Activated T-cell treated with anti-CD3 and anti-CD28 coated beads, Interleukin-2, amount 50 U/mL, for 72 hours (primary cell): ENCODE measurements around the gene ADAM23. TPM values are rescaled to one million over a fixed set of nuclear protein-coding genes. Genes with fewer than 3 reads are reported as not detected.

Experiments used
- ATAC-seq, 2 donors: fragments of 150-1000 bp; cut with Tn5 transposase; replicated peaks in 1 of 2; 2 replicates each; pipeline ENCODE4 v1.10.0; 2021; ENCODE audit warnings: moderate library complexity in 2 of 2, mild to moderate bottlenecking in 1 of 2
- DNase-seq, 2 donors: peaks; one replicate each; pipeline ENCODE4 v3.0.0; 2021 to 2022; ENCODE audit warnings: mixed read lengths in 1 of 2
- H3K27ac Mint-ChIP-seq: one replicate; pipeline ENCODE4 v1.8.0; 2022; ENCODE audit warnings: mild to moderate bottlenecking, moderate library complexity, mixed read lengths
- H3K27me3 Mint-ChIP-seq: one replicate; pipeline ENCODE4 v1.8.0; 2022; ENCODE audit warnings: low read depth, mixed read lengths
- H3K36me3 Mint-ChIP-seq, 2 donors: one replicate each; pipeline ENCODE4 v1.8.0; 2022; ENCODE audit warnings: mixed read lengths in 2 of 2, mild to moderate bottlenecking in 1 of 2; ENCODE audit not compliant: insufficient read depth in 2 of 2
- H3K4me1 Mint-ChIP-seq: one replicate; pipeline ENCODE4 v1.8.0; 2022; ENCODE audit warnings: low read depth, mixed read lengths
- H3K4me3 Mint-ChIP-seq, 2 donors: one replicate each; pipeline ENCODE4 v1.8.0; 2022; ENCODE audit warnings: mild to moderate bottlenecking in 2 of 2, mixed read lengths in 2 of 2, moderate library complexity in 2 of 2
- H3K9me3 Mint-ChIP-seq, 2 donors: one replicate each; pipeline ENCODE4 v1.8.0; 2022; ENCODE audit warnings: mixed read lengths in 2 of 2
- total RNA-seq, 2 donors: library from RNA; stranded (reverse); gene quantifications; one replicate each; pipeline ENCODE4 v1.2.3, GENCODE V29; 2022

The ADAM23 gene
- total RNA-seq, 2 donors from 2014 or later, result 2.4 to 3.0 TPM

- no peak overlapping the region for H3K4me3 Mint-ChIP-seq
- H3K4me1 Mint-ChIP-seq, result no peaks in the 10 kb centered on the region
- DNase-seq (no peak), ATAC-seq (no peak)
- peaks cover 0 to 1% of the 10 kb centered on the region in 2 donors for H3K9me3 Mint-ChIP-seq
- no peaks in the 10 kb centered on the region for H3K36me3 Mint-ChIP-seq
- H3K27ac Mint-ChIP-seq, result no peak overlapping the region
- peaks cover 13% of the 10 kb centered on the region for H3K27me3 Mint-ChIP-seq
These were observed 12.9 kb downstream of the ADAM23 start for GRCh38 chr2:206456078-206456754.

GRCh38 chr2:206457188-206457634 lies 13.9 kb downstream of the ADAM23 start:
- no peak for DNase-seq
- H3K36me3 Mint-ChIP-seq, result no peaks in the 10 kb centered on the region
- no peak for ATAC-seq
- no peaks in the 10 kb centered on the region for H3K4me1 Mint-ChIP-seq
- H3K4me3 Mint-ChIP-seq, result no peak overlapping the region
- no peak overlapping the region for H3K27ac Mint-ChIP-seq
- H3K27me3 Mint-ChIP-seq, result peaks cover 13% of the 10 kb centered on the region
- H3K9me3 Mint-ChIP-seq, result peaks cover 0 to 1% of the 10 kb centered on the region in 2 donors

- Mint-ChIP-seq H3K27ac (no peak overlapping the region), H3K27me3 (no peaks in the 10 kb centered on the region), H3K4me3 (no peak overlapping the region), H3K4me1 (peaks cover 4% of the 10 kb centered on the region), H3K36me3 (no peaks in the 10 kb centered on the region), H3K9me3 (peaks cover 0 to 4% of the 10 kb centered on the region in 2 donors)
- DNase-seq (no peak), ATAC-seq (no peak)
These were observed 19.0 kb downstream of the ADAM23 start for GRCh38 chr2:206462240-206462854.

DNA sequence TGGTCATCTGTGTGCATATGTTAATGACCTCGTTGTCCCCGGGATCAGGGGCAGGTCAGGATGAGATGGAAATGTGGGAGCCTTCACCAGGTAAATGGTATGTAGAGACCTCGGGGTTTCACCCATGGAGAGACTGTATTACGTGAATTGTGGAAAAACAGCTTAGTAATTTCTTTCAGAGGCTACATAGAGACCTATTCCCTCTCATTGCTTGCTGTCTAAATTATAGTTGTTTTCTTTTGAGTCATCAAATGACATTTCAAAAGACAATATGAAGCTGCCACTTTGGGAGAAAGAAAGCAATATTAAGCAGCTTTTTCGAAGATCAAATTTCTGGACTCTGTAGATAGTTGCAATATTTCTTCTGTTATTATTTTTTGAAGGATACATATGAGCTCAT lies 20.4 kb downstream of the ADAM23 start:
- no peaks in the 10 kb centered on the region for H3K27me3 Mint-ChIP-seq
- ATAC-seq, result no peak

GRCh38 chr2:206464597-206464996 lies 21.3 kb downstream of the ADAM23 start:
- Mint-ChIP-seq H3K4me3 (no peak overlapping the region), H3K36me3 (peaks cover 0 to 5% of the 10 kb centered on the region in 2 donors), H3K9me3 (peaks cover 0 to 7% of the 10 kb centered on the region in 2 donors), H3K4me1 (peaks cover 4% of the 10 kb centered on the region), H3K27ac (no peak overlapping the region), H3K27me3 (no peaks in the 10 kb centered on the region)
- ATAC-seq (no peak), DNase-seq (no peak)

More for the DNA sequence above, 20.4 kb downstream of the ADAM23 start:
- no peak overlapping the region for H3K4me3 Mint-ChIP-seq
- DNase-seq, result no peak
- H3K9me3 Mint-ChIP-seq, result peaks cover 0 to 7% of the 10 kb centered on the region in 2 donors
- no peak overlapping the region for H3K27ac Mint-ChIP-seq
- H3K36me3 Mint-ChIP-seq, result peaks cover 0 to 5% of the 10 kb centered on the region in 2 donors
- H3K4me1 Mint-ChIP-seq, result peaks cover 4% of the 10 kb centered on the region

GRCh38 chr2:206471524-206472062 lies 28.3 kb downstream of the ADAM23 start:
- Mint-ChIP-seq H3K4me3 (no peak overlapping the region), H3K9me3 (peaks cover 3% of the 10 kb centered on the region in 2 donors), H3K27me3 (peaks cover 12% of the 10 kb centered on the region), H3K4me1 (peaks cover 5% of the 10 kb centered on the region), H3K36me3 (peaks cover 0 to 5% of the 10 kb centered on the region in 2 donors), H3K27ac (no peak overlapping the region)
- DNase-seq, result no peak
- peak in 1 of 2 donors; percentile 21 for ATAC-seq

GRCh38 chr2:206472094-206472493 lies 28.8 kb downstream of the ADAM23 start:
- no peak for DNase-seq
- Mint-ChIP-seq H3K27ac (no peak overlapping the region), H3K4me3 (no peak overlapping the region), H3K27me3 (peaks cover 12% of the 10 kb centered on the region), H3K9me3 (peaks cover 3% of the 10 kb centered on the region in 2 donors), H3K4me1 (peaks cover 5% of the 10 kb centered on the region), H3K36me3 (peaks cover 0 to 5% of the 10 kb centered on the region in 2 donors)
- no peak for ATAC-seq

- Mint-ChIP-seq H3K27me3 (peaks cover 12% of the 10 kb centered on the region), H3K36me3 (no peaks in the 10 kb centered on the region), H3K9me3 (peaks cover 0 to 3% of the 10 kb centered on the region in 2 donors), H3K27ac (no peak overlapping the region), H3K4me3 (no peak overlapping the region), H3K4me1 (peaks cover 5% of the 10 kb centered on the region)
- ATAC-seq (no peak), DNase-seq (no peak)
These were observed 30.8 kb downstream of the ADAM23 start for GRCh38 chr2:206474099-206474498.

DNA sequence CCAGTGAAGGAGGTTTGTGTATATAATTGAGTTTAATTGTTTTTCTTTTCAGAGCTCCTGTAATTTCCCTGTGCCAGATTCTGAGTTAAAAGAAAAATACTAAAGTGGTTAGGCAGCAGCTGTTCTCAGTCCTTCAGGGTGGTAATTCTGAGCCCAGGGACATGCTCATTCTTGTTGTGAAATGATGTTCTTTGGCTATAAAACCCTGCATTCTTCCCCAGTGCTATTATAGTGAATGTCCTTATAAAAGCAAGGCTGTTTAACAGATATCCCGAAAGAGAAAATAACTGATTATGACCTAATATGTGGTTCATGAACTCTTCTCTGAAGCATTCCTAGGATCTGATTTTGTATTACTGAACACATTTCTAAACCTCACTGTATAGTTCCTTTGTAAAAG lies 34.0 kb downstream of the ADAM23 start:
- Mint-ChIP-seq H3K4me3 (no peak overlapping the region), H3K36me3 (no peaks in the 10 kb centered on the region), H3K4me1 (no peaks in the 10 kb centered on the region), H3K9me3 (no peaks in the 10 kb centered on the region), H3K27ac (no peak overlapping the region), H3K27me3 (peaks cover 22% of the 10 kb centered on the region)
- no peak for ATAC-seq
- DNase-seq, result no peak

DNA sequence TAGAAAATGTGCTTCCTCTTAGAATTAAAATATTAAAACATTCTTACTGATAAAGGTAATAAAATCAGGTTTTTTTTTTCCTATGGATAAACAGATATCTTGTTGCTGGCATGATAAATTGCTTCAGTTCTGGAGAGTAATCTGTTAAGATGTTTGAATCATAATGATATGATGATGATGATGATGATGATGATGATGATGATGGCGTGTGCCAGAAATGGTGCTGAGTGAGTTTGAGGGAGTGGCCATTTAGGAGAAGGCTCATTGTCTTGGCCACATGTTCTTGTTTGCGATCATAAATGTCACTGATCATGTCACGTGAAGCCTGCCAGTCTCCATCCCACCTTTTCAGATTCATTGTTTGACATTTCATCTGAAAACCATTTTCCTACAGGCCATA lies 35.0 kb downstream of the ADAM23 start:
- ATAC-seq (no peak), DNase-seq (no peak)
- Mint-ChIP-seq H3K36me3 (no peaks in the 10 kb centered on the region), H3K4me3 (no peak overlapping the region), H3K27me3 (peaks cover 22% of the 10 kb centered on the region), H3K9me3 (no peaks in the 10 kb centered on the region), H3K27ac (no peak overlapping the region), H3K4me1 (no peaks in the 10 kb centered on the region)

DNA sequence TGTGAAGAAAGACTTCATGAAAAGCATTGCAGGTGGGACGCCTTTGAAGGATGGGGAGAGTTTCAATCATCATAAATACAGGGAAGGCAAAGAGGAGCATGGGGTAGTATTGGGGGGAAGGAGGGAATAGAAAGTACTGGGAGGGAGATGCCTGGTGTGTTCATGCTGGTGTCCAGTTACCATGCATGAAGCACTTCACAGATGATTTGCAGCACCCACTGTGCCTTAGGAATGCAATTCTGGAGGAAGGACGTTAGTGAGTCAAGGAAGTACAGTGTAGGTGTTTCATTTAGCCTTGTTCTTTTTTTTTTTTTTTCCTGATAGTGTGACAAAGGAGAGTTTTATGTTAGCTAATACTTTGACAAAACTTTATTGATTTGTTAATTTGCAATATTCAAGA lies 36.8 kb downstream of the ADAM23 start:
- ATAC-seq, result no peak

GRCh38 chr2:206480620-206481019 lies 37.3 kb downstream of the ADAM23 start:
- Mint-ChIP-seq H3K36me3 (peaks cover 2 to 3% of the 10 kb centered on the region in 2 donors), H3K4me1 (no peaks in the 10 kb centered on the region), H3K4me3 (no peak overlapping the region), H3K9me3 (peaks cover 5 to 6% of the 10 kb centered on the region in 2 donors), H3K27me3 (peaks cover 25% of the 10 kb centered on the region), H3K27ac (no peak overlapping the region)
- no peak for ATAC-seq
- no peak for DNase-seq

More for the DNA sequence above, 36.8 kb downstream of the ADAM23 start:
- H3K4me3 Mint-ChIP-seq, result no peak overlapping the region
- peaks cover 4% of the 10 kb centered on the region in 2 donors for H3K9me3 Mint-ChIP-seq
- no peak overlapping the region for H3K27ac Mint-ChIP-seq
- H3K4me1 Mint-ChIP-seq, result no peaks in the 10 kb centered on the region
- no peak for DNase-seq
- peaks cover 2% of the 10 kb centered on the region in 2 donors for H3K36me3 Mint-ChIP-seq
- H3K27me3 Mint-ChIP-seq, result peaks cover 23% of the 10 kb centered on the region

GRCh38 chr2:206481056-206481455 lies 37.7 kb downstream of the ADAM23 start:
- H3K27me3 Mint-ChIP-seq, result peaks cover 23% of the 10 kb centered on the region
- no peaks in the 10 kb centered on the region for H3K4me1 Mint-ChIP-seq
- no peak for DNase-seq
- H3K27ac Mint-ChIP-seq, result no peak overlapping the region
- peaks cover 5 to 6% of the 10 kb centered on the region in 2 donors for H3K9me3 Mint-ChIP-seq
- H3K4me3 Mint-ChIP-seq, result no peak overlapping the region
- H3K36me3 Mint-ChIP-seq, result peaks cover 2 to 3% of the 10 kb centered on the region in 2 donors
- no peak for ATAC-seq
